Measurements from ENCODE around the gene RFX3. TPM values are rescaled to one million over a fixed set of nuclear protein-coding genes. Genes with fewer than 3 reads are reported as not detected.

Gene RFX3
- total RNA-seq, 4 donors from 2014 or later: 2.1 to 11.5 (median 7.3) TPM

DNA sequence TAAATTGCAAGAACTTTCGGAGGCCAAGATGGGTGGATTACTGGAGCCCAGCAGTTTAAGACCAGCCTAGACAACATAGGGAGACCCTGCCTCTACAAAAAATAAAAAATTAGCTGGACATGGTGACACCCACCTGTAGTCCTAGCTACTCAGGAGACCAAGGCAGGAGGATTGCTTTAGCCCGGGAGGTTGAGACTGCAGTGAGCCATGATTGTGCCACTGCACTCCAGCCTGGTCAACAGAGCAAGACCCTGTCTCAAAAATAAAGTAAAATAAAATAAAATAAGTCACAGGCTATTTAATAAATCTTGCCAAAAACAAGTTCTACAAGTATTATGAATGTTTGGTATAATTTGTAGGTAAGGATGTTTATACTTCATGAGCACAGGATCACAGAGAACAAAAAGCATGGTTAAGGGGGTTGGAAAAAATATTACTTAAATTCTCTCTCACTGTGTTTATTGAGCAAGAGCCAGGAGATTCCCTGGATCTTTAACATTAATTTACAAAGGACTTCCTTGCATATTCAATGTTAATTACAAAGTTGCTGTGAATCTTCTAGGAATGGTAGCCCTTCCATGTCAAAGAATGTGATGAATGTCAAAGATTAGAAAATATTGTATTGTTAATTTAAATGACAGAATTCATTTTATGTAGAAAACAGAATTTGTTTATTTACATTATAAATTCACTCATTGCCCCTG is 164.0 kb downstream of the RFX3 start:
- Histone ChIP-seq H3K27me3 (no peaks in the 10 kb centered on the region), H3K4me3 (no peak overlapping the region), H3K27ac (no peak overlapping the region), H3K9me3 (no peaks in the 10 kb centered on the region), H3K4me1 (peaks cover 8 to 24% of the 10 kb centered on the region in 2 donors), H3K36me3 (no peaks in the 10 kb centered on the region)
- DNase-seq: no peak
- intact Hi-C loops (cut with DNase I; ENCODE audit: low total_unique reads): no loop called here
- no peak for ATAC-seq
- no peak for TF ChIP-seq POLR2A (IDR thresholded peaks at IDR 0.05)
- TF ChIP-seq, protein P1, sequence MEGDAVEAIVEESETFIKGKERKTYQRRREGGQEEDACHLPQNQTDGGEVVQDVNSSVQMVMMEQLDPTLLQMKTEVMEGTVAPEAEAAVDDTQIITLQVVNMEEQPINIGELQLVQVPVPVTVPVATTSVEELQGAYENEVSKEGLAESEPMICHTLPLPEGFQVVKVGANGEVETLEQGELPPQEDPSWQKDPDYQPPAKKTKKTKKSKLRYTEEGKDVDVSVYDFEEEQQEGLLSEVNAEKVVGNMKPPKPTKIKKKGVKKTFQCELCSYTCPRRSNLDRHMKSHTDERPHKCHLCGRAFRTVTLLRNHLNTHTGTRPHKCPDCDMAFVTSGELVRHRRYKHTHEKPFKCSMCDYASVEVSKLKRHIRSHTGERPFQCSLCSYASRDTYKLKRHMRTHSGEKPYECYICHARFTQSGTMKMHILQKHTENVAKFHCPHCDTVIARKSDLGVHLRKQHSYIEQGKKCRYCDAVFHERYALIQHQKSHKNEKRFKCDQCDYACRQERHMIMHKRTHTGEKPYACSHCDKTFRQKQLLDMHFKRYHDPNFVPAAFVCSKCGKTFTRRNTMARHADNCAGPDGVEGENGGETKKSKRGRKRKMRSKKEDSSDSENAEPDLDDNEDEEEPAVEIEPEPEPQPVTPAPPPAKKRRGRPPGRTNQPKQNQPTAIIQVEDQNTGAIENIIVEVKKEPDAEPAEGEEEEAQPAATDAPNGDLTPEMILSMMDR (IDR thresholded peaks at IDR 0.05 in 4 of 5, conservative IDR thresholded peaks at IDR 0.05 in 1 of 5): no peak
- in situ Hi-C loops (cut with MboI; ENCODE audit: low sequenced_read_pairs in 4 of 4): no loop called here

DNA sequence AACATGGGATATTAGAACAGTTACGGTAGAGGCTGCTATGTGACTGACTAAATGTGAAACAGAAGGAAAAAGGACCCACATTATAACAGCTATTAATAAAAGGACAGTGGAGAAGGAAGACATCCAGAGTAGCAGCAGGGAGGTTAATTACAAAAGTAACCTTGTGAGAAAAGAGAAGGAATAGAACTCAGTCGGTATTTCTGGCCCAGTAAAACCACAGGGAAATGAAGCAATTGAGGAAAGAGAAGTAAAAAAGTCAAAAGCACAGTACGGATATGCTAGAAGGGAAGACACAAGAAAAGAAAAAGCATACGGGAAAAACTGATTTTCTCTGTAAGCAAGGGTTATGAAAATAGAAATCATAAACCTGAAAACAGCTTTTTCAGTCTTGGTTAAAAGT is 164.7 kb downstream of the RFX3 start:
- Histone ChIP-seq H3K27ac (no peak overlapping the region), H3K4me3 (no peak overlapping the region), H3K27me3 (no peaks in the 10 kb centered on the region), H3K36me3 (no peaks in the 10 kb centered on the region), H3K9me3 (no peaks in the 10 kb centered on the region), H3K4me1 (peaks cover 8 to 24% of the 10 kb centered on the region in 2 donors)
- intact Hi-C loops (cut with DNase I; ENCODE audit: low total_unique reads): no loop called here
- in situ Hi-C loops (cut with MboI; ENCODE audit: low sequenced_read_pairs in 4 of 4): no loop called here
- no peak for DNase-seq
- no peak for TF ChIP-seq POLR2A (IDR thresholded peaks at IDR 0.05)
- TF ChIP-seq, protein P1 (IDR thresholded peaks at IDR 0.05 in 4 of 5, conservative IDR thresholded peaks at IDR 0.05 in 1 of 5): no peak
- ATAC-seq: no peak

DNA sequence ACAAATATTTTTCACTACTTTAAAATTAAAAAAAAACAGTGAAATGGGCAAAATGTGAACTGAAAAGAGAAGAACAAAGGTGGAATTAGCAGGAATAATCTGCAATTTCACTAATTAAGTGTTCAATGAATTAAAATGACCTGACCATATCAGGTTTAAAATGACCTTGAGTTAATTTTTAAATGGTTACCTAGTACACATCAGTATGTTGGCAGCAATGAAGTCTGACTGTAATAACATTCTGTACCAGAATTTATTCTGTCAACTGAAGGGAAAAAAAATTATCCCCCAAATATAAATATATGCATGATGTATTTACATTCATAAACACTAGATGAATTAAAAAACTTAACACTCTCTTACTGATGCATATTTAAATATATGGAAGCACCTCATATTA is 165.6 kb downstream of the RFX3 start:
- ATAC-seq (no peak), DNase-seq (no peak)
- H3K36me3 ChIP-seq: no peaks in the 10 kb centered on the region
- H3K4me3 ChIP-seq: no peak overlapping the region
- H3K27me3 ChIP-seq: no peaks in the 10 kb centered on the region
- H3K27ac ChIP-seq: no peak overlapping the region
- no peak for TF ChIP-seq POLR2A (IDR thresholded peaks at IDR 0.05)
- TF ChIP-seq, protein P1 (IDR thresholded peaks at IDR 0.05 in 4 of 5, conservative IDR thresholded peaks at IDR 0.05 in 1 of 5): no peak
- H3K9me3 ChIP-seq: no peaks in the 10 kb centered on the region
- intact Hi-C loops (cut with DNase I; ENCODE audit: low total_unique reads): no loop called here
- in situ Hi-C loops (cut with MboI; ENCODE audit: low sequenced_read_pairs in 4 of 4): no loop called here
- H3K4me1 ChIP-seq: peaks cover 8 to 24% of the 10 kb centered on the region in 2 donors

DNA sequence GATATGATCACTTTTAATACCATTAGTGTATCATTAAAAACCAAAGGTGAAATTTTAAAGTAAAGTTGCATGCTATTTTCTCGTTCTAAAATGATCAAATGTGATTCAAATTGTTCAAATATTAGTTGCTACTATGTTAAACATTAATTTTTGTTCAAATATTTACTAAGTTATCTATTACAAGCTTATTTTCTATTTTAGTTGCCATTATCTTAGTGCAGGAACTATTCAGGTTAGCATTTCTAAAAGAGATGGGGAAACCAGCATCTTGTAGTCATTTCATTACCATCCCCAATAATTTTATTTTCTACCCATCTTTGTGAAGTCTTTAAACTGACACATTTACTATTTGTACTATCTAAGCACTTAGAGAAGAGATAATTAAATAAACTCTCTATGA is 166.0 kb downstream of the RFX3 start:
- ATAC-seq (no peak), DNase-seq (no peak)
- Histone ChIP-seq H3K27ac (no peak overlapping the region), H3K36me3 (no peaks in the 10 kb centered on the region), H3K27me3 (no peaks in the 10 kb centered on the region), H3K4me1 (peaks cover 8 to 24% of the 10 kb centered on the region in 2 donors), H3K9me3 (no peaks in the 10 kb centered on the region), H3K4me3 (no peak overlapping the region)
- in situ Hi-C loops (cut with MboI; ENCODE audit: low sequenced_read_pairs in 4 of 4) (no loop called here), intact Hi-C loops (cut with DNase I; ENCODE audit: low total_unique reads) (no loop called here)
- TF ChIP-seq, protein P1 (IDR thresholded peaks at IDR 0.05 in 4 of 5, conservative IDR thresholded peaks at IDR 0.05 in 1 of 5): no peak
- TF ChIP-seq POLR2A (IDR thresholded peaks at IDR 0.05): no peak

All from gastrocnemius medialis (tissue), 4 donors.